Tibial nerve (tissue), 4 donors: ENCODE measurements around the gene ODAD3. TPM values are rescaled to one million over a fixed set of nuclear protein-coding genes. Genes with fewer than 3 reads are reported as not detected.
"Not testable (repeated sequence)": the region's sequence is repeated elsewhere in the genome, so short reads cannot be mapped to it uniquely, and the experiment has no call there.

Experiments used
- DNase-seq, 2 donors: peaks; one replicate each; pipeline ENCODE4 v3.0.0-alpha.2; 2019; ENCODE audit warnings: low spot score in 2 of 2
- H3K27ac ChIP-seq, 4 donors: fragments of 200-600 bp; sonication (generic) in 3 of 4; one replicate each; pipeline ENCODE4 v1.5.1; 2017 to 2019; ENCODE audit warnings: mild to moderate bottlenecking in 1 of 4
- H3K27me3 ChIP-seq, 2 donors: fragments of 200-600 bp; sonication (generic) in 1 of 2; one replicate each; pipeline versions ENCODE4 v1.5.1 to v1.6.0; 2017 to 2019
- H3K36me3 ChIP-seq, 3 donors: fragments of 200-600 bp; sonication (generic); one replicate each; pipeline ENCODE4 v1.5.1; 2018 to 2019
- H3K4me1 ChIP-seq, 4 donors: fragments of 200-600 bp; sonication (generic) in 3 of 4; one replicate each; pipeline ENCODE4 v1.5.1; 2017 to 2019
- H3K4me3 ChIP-seq, 4 donors: fragments of 200-600 bp; sonication (generic) in 3 of 4; one replicate each; pipeline ENCODE4 v1.5.1; 2017 to 2019; ENCODE audit warnings: mild to moderate bottlenecking in 1 of 4, moderate library complexity in 1 of 4
- H3K9me3 ChIP-seq, 4 donors: fragments of 200-600 bp; sonication (generic) in 3 of 4; one replicate each; pipeline ENCODE4 v1.5.1; 2017 to 2019
- EP300 ChIP-seq, 2 donors: sonication (generic); formaldehyde crosslinking; IDR thresholded peaks; one replicate each; pipeline ENCODE4 v1.6.1; 2017; ENCODE audit warnings: antibody characterized with exemption in 2 of 2, mild to moderate bottlenecking in 1 of 2
- POLR2A ChIP-seq, 2 donors: fragments of 450-650 bp; IDR thresholded peaks; one replicate each; pipeline ENCODE4 v1.6.1; 2017; ENCODE audit warnings: antibody characterized with exemption in 2 of 2, mild to moderate bottlenecking in 2 of 2, moderate library complexity in 2 of 2
- WGBS, 2 donors: methylation state at CpG; one replicate each; pipeline ENCODE4 v1.1.5; 2018; 5-methylcytosine and 5-hydroxymethylcytosine counted together
- total RNA-seq, 4 donors: library from RNA; depleted of rRNA; stranded (reverse); fragments of >200 nt; gene quantifications; one replicate each; pipeline ENCODE4 v1.1.0, GENCODE V29; 2016
- TF ChIP-seq, protein P1 (sequence below), 5 experiments: fragments of 200-600 bp in 3 of 5; fragments of 450-650 bp in 2 of 5; sonication (generic) in 3 of 5; IDR thresholded peaks; one replicate each; pipeline ENCODE4 v1.5.1; 2016 to 2019; ENCODE audit warnings: antibody characterized with exemption in 5 of 5, mild to moderate bottlenecking in 3 of 5, moderate library complexity in 2 of 5

Gene ODAD3
- total RNA-seq, 4 donors from 2014 or later: 0.42 to 1.3 TPM; not detected in 2

DNA sequence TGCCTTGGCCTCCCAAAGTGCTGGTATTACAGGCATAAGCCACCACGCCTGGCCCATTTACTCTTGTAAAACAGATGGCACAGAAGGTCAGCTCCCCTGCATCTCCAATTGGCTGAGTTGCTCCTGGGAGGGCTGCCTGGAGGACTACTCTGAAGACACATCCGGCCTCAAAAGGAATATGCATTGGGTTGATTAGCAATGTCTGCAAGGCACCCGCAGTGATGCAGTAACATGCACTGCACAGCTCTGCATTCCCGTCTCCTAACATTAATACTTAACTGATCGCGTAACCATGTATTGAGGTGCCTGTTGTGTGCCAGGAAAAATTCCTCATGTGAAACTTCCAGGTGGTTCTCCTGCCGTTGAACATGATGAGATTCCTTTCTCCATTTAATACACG lies 40.9 kb upstream of the ODAD3 start:
- peaks cover 0 to 27% of the 10 kb centered on the region in 2 donors for H3K27me3 ChIP-seq
- peaks cover 0 to 5% (median 0%) of the 10 kb centered on the region in 4 donors for H3K9me3 ChIP-seq
- H3K4me3 ChIP-seq: no peak overlapping the region
- H3K4me1 ChIP-seq: peaks cover 0 to 22% (median 9%) of the 10 kb centered on the region in 4 donors
- WGBS, 2 donors: 73 to 77% methylated on average over 7 to 8 of the region's 8 CpGs
- TF ChIP-seq EP300 (IDR thresholded peaks at IDR 0.05): no peak
- TF ChIP-seq POLR2A (IDR thresholded peaks at IDR 0.05): no peak
- TF ChIP-seq, protein P1, sequence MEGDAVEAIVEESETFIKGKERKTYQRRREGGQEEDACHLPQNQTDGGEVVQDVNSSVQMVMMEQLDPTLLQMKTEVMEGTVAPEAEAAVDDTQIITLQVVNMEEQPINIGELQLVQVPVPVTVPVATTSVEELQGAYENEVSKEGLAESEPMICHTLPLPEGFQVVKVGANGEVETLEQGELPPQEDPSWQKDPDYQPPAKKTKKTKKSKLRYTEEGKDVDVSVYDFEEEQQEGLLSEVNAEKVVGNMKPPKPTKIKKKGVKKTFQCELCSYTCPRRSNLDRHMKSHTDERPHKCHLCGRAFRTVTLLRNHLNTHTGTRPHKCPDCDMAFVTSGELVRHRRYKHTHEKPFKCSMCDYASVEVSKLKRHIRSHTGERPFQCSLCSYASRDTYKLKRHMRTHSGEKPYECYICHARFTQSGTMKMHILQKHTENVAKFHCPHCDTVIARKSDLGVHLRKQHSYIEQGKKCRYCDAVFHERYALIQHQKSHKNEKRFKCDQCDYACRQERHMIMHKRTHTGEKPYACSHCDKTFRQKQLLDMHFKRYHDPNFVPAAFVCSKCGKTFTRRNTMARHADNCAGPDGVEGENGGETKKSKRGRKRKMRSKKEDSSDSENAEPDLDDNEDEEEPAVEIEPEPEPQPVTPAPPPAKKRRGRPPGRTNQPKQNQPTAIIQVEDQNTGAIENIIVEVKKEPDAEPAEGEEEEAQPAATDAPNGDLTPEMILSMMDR (IDR thresholded peaks at IDR 0.05): no peak
- DNase-seq: no peak
- H3K36me3 ChIP-seq: no peaks in the 10 kb centered on the region
- no peak overlapping the region for H3K27ac ChIP-seq

DNA sequence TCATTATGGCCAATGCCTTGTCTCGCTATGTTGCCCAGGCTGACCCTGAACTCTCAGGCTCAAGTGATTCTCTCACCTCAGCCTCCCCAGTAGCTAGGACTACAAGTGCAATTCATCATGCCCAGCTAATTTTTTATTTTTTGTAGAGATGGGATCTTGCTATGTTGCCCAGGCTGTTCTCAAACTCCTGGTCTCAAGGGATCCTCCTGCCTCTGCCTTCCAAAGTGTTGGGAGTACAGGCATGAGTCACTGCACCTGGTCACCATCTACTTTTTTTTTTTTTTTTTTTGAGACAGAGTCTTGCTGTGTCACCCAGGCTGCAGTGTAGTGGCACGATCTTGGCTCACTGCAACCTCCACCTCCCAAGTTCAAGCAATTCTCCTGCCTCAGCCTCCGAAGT lies 40.4 kb upstream of the ODAD3 start:
- H3K27ac ChIP-seq, H3K36me3 ChIP-seq, DNase-seq, H3K9me3 ChIP-seq, H3K4me3 ChIP-seq: not testable (repeated sequence)
- Histone ChIP-seq H3K27me3 (peaks cover 0 to 22% of the 10 kb centered on the region in 2 donors), H3K4me1 (peaks cover 0 to 17% (median 7%) of the 10 kb centered on the region in 4 donors)
- WGBS, 2 donors: 84 to 92% methylated on average over 3 of the region's 3 CpGs

DNA sequence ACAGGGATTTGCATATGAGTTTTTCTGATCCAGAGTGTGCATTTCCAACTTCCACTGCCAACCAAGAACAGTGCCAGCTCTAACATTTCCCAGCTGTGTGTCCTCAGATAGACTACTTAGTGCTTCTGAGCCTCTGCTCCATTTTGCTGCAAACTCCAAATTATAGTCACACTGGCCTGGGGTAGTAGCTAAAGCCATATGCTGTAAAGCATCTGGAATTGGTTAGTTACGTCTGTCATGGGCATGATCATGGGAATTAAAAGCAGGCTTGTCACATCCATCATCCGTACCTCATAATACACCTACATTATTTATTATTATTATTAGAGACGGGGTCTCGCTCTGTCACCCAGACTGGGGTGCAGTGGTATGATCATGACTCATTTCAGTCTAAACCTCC lies 38.8 kb upstream of the ODAD3 start:
- no peak overlapping the region for H3K4me3 ChIP-seq
- H3K9me3 ChIP-seq: no peaks in the 10 kb centered on the region
- no peak for TF ChIP-seq EP300 (IDR thresholded peaks at IDR 0.05)
- H3K27ac ChIP-seq: no peak overlapping the region
- WGBS, 2 donors: 54 to 82% methylated on average over 4 of the region's 4 CpGs
- no peak for DNase-seq
- peaks cover 0 to under 1% (median 0%) of the 10 kb centered on the region in 4 donors for H3K4me1 ChIP-seq
- no peaks in the 10 kb centered on the region for H3K36me3 ChIP-seq
- H3K27me3 ChIP-seq: peaks cover 0 to 9% of the 10 kb centered on the region in 2 donors

DNA sequence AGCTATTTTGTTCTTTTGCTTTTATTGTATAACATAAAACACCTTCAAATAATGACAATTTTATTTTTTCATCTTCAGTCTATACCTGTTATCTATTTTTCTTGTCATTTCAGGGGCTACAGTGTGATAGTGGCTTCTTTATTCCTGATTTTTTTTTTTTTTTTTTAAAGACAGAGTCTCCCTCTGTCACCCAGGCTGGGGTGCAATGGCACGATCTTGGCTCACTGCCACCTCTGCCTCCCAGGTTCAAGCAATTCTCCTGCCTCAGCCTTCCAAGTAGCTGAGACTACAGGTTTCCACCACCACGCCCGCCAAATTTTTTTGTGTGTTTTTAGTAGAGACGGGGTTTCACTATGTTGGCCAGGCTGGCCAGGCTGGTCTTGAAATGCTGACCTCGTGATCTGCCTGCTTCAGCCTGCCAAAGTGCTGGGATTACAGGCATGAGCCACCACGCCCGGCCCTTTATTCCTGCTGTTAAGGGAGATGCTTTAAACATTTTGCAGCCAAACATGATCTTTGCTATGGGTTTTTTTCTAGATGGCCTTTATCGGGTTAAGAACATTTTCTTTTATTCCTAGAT lies 33.4 kb upstream of the ODAD3 start:
- H3K9me3 ChIP-seq, DNase-seq, H3K4me1 ChIP-seq, H3K4me3 ChIP-seq, H3K27ac ChIP-seq, H3K36me3 ChIP-seq: not testable (repeated sequence)
- H3K27me3 ChIP-seq: peaks cover 0 to 20% of the 10 kb centered on the region in 2 donors
- 61 to 65% methylated on average over 8 of the region's 8 CpGs for WGBS, 2 donors

DNA sequence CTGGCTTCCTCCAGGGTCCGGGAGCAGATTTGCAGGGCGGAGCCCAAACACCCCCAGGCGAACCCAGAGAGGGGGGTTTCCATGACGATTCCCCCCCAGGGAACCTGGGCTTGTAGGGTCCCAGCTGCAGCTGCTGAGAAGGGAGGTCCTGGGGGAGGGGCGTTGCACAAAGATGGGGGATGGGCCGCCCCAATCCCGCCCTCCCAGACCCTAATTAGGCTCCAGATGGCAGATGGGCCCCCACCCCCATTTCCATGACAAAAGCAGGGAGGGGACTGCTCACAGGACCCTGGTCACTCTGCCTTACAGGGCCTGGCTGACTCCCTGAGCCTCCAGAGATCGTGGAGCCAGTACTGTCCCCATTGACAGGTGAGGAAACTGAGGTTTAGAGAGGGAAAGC lies 30.7 kb upstream of the ODAD3 start:
- Histone ChIP-seq H3K27ac (no peak overlapping the region), H3K36me3 (no peaks in the 10 kb centered on the region), H3K27me3 (peaks cover 0 to 12% of the 10 kb centered on the region in 2 donors), H3K4me1 (no peaks in the 10 kb centered on the region), H3K4me3 (no peak overlapping the region), H3K9me3 (no peaks in the 10 kb centered on the region)
- 23 to 39% methylated on average over 8 of the region's 8 CpGs for WGBS, 2 donors
- DNase-seq: no peak
- no peak for TF ChIP-seq EP300 (IDR thresholded peaks at IDR 0.05)

DNA sequence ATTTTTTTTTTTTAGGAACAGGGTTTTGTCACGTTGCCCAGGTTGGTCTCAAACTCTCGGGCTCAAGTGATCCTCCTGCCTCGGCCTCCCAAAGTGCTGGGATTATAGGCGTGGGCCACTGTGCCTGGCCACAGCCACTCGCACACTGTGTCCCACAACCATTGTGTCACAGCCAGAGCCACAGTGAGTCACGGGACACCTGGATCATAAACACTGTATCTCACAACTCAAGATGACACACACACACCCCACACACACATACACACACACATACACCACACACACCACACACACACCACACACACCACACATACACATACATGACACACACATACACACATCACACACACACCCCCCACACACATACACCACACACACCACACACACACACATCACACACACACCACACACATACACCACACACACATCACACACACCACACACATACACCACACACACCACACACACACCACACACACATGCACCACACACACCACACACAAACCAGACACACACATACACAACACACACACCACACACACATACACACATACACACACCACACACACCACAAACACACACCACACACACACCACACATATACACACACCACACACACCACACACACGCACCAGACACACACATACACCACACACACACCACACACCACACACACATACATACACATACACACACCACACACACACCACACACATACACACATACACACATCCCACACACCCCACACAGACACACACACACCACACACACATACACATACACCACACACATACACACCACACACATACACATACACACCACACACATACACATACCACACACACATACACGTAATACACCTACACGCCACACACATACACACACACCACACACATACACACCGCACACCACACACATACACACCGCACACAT lies 29.7 kb upstream of the ODAD3 start:
- Histone ChIP-seq H3K4me1 (no peaks in the 10 kb centered on the region), H3K9me3 (no peaks in the 10 kb centered on the region), H3K27me3 (peaks cover 0 to 18% of the 10 kb centered on the region in 2 donors), H3K4me3 (no peak overlapping the region), H3K27ac (no peak overlapping the region), H3K36me3 (no peaks in the 10 kb centered on the region)
- TF ChIP-seq POLR2A (IDR thresholded peaks at IDR 0.05) (no peak), EP300 (IDR thresholded peaks at IDR 0.05) (no peak)
- TF ChIP-seq, protein P1 (IDR thresholded peaks at IDR 0.05): no peak
- DNase-seq: no peak
- WGBS, 2 donors: 81 to 88% methylated on average over 11 of the region's 11 CpGs

DNA sequence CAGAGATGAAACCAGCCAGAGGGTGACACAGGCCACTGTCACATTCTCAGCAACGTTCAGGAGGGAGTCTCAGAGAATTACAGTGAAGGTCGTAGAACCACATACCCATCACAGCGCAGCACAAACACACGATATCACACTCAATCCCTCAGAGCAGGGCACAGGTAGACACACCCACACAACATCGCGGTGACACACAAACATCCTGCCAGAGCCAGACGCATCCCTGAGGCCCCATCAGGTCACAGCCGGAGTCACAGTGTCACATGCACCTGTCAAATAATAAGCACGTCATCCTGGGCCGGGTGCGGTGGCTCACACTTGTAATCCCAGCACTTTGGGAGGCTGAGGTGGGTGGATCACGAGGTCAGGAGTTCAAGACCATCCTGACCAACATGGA lies 28.5 kb upstream of the ODAD3 start:
- TF ChIP-seq POLR2A (IDR thresholded peaks at IDR 0.05) (no peak), EP300 (IDR thresholded peaks at IDR 0.05) (no peak)
- TF ChIP-seq, protein P1 (IDR thresholded peaks at IDR 0.05): no peak
- Histone ChIP-seq H3K27ac (no peak overlapping the region), H3K4me1 (no peaks in the 10 kb centered on the region), H3K36me3 (no peaks in the 10 kb centered on the region), H3K9me3 (no peaks in the 10 kb centered on the region), H3K4me3 (no peak overlapping the region), H3K27me3 (peaks cover 0 to 20% of the 10 kb centered on the region in 2 donors)
- WGBS, 2 donors: 74 to 77% methylated on average over 12 of the region's 12 CpGs
- DNase-seq: no peak
